Body of pancreas (tissue), 4 donors: ENCODE measurements around the gene WFIKKN2. TPM values are rescaled to one million over a fixed set of nuclear protein-coding genes. Genes with fewer than 3 reads are reported as not detected.

Source experiments
- ATAC-seq: fragments of 150-250 bp; one replicate; pipeline ENCODE4 v1.9.1; 2016
- DNase-seq, 4 donors: peaks; one replicate each; pipeline ENCODE4 v3.0.0-alpha.2; 2019
- H3K27ac ChIP-seq, 4 donors: fragments of 200-600 bp; sonication (generic); 1 replicate in 3 of 4; 2 replicates in 1 of 4; pipeline versions ENCODE4 v1.5.1 to v1.6.1; 2016 to 2019; ENCODE audit warnings: mild to moderate bottlenecking in 1 of 4, mixed read lengths in 1 of 4, moderate library complexity in 1 of 4
- H3K27me3 ChIP-seq, 2 donors: fragments of 200-600 bp; sonication (generic); one replicate each; pipeline ENCODE4 v1.6.0; 2016; ENCODE audit warnings: mild to moderate bottlenecking in 1 of 2
- H3K36me3 ChIP-seq, 2 donors: fragments of 200-600 bp; sonication (generic); replicated peaks in 1 of 2; 2 replicates each; pipeline ENCODE4 v1.5.1; 2016; ENCODE audit warnings: low read depth in 2 of 2; ENCODE audit not compliant: insufficient read depth in 1 of 2
- H3K4me1 ChIP-seq: fragments of 200-600 bp; sonication (generic); one replicate; pipeline ENCODE4 v1.6.0; 2016
- H3K4me3 ChIP-seq, 2 donors: fragments of 200-600 bp; sonication (generic); 1 replicate in 1 of 2; 2 replicates in 1 of 2; pipeline ENCODE4 v1.5.1; 2016 to 2019
- H3K9me3 ChIP-seq, 3 donors: fragments of 200-600 bp; sonication (generic); 1 replicate in 2 of 3; 2 replicates in 1 of 3; pipeline ENCODE4 v1.5.1; 2016
- CTCF ChIP-seq, 7 experiments: fragments of 450-650 bp in 4 of 7; fragments of 200-600 bp in 3 of 7; sonication (generic) in 3 of 7; IDR thresholded peaks; one replicate each; pipeline ENCODE4 v1.5.1; 2016 to 2019; ENCODE audit warnings: antibody characterized with exemption in 7 of 7
- POLR2A ChIP-seq, 3 donors: fragments of 450-650 bp; IDR thresholded peaks; one replicate each; pipeline ENCODE4 v1.6.1; 2016; ENCODE audit warnings: antibody characterized with exemption in 3 of 3, mild to moderate bottlenecking in 2 of 3
- WGBS, 2 donors: methylation state at CpG; one replicate each; pipeline ENCODE4 v1.1.5; 2017; 5-methylcytosine and 5-hydroxymethylcytosine counted together
- intact Hi-C: fragments of 100-400 bp; cut with DNase I; formaldehyde crosslinking; loops from one replicate; pipeline ENCODE4 v1.15.1; 2023
- total RNA-seq, 2 donors: library from RNA; depleted of rRNA; stranded (reverse); fragments of >200 nt; gene quantifications; one replicate each; pipeline ENCODE4 v1.1.0, GENCODE V29; 2016

WFIKKN2 gene
- total RNA-seq, 2 donors from 2014 or later, result 0.26 to 0.66 TPM

GRCh38 chr17:50807675-50808074 lies 27.7 kb upstream of the WFIKKN2 start:
- H3K27ac ChIP-seq, result no peak overlapping the region
- no peak for DNase-seq
- ATAC-seq, result no peak
- whole genome bisulfite sequencing, 2 donors, result 76 to 85% methylated on average over 5 of the region's 5 CpGs
- H3K4me1 ChIP-seq, result peaks cover 26% of the 10 kb centered on the region
- no peak overlapping the region for H3K4me3 ChIP-seq
- TF ChIP-seq POLR2A (IDR thresholded peaks at IDR 0.05) (no peak), CTCF (IDR thresholded peaks at IDR 0.05) (no peak)
- H3K27me3 ChIP-seq, result no peaks in the 10 kb centered on the region
- intact Hi-C loops, result no loop called here
- H3K9me3 ChIP-seq, result no peaks in the 10 kb centered on the region
- no peaks in the 10 kb centered on the region for H3K36me3 ChIP-seq

DNA sequence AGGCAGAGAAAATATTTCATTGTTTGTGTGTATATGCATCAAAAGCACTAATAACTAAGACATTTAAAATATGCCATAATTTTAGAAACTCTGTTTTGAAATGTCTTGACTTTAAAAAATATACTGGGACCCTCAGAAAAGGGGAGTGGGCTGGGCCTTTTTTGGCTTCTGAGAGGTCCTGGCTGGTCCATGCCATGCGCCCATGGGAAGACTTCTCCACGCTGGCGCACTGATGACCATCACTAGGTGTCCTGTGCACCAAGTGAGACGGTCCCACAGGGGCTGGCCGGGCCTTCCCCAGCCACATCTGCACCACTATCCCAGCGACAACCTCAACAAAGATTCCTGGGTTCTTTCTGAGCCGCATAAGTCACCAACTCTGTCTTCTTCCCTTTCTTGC lies 27.0 kb upstream of the WFIKKN2 start:
- Histone ChIP-seq H3K27ac (no peak overlapping the region), H3K4me1 (peaks cover 26% of the 10 kb centered on the region), H3K9me3 (no peaks in the 10 kb centered on the region), H3K27me3 (no peaks in the 10 kb centered on the region), H3K4me3 (no peak overlapping the region), H3K36me3 (no peaks in the 10 kb centered on the region)
- TF ChIP-seq CTCF (IDR thresholded peaks at IDR 0.05) (no peak), POLR2A (IDR thresholded peaks at IDR 0.05) (no peak)
- ATAC-seq (no peak), DNase-seq (no peak)
- intact Hi-C loops, result no loop called here
- 96 to 97% methylated on average over 7 of the region's 7 CpGs for WGBS, 2 donors

- no peak for DNase-seq
- TF ChIP-seq CTCF (IDR thresholded peaks at IDR 0.05) (no peak), POLR2A (IDR thresholded peaks at IDR 0.05) (no peak)
- ATAC-seq, result no peak
These were observed 26.5 kb upstream of the WFIKKN2 start for GRCh38 chr17:50808888-50809287.

GRCh38 chr17:50813583-50813982 lies 21.8 kb upstream of the WFIKKN2 start:
- Histone ChIP-seq H3K27me3 (no peaks in the 10 kb centered on the region), H3K27ac (no peak overlapping the region), H3K4me3 (no peak overlapping the region), H3K4me1 (peaks cover 15% of the 10 kb centered on the region), H3K36me3 (no peaks in the 10 kb centered on the region), H3K9me3 (no peaks in the 10 kb centered on the region)
- DNase-seq (no peak), ATAC-seq (no peak)
- TF ChIP-seq POLR2A (IDR thresholded peaks at IDR 0.05) (no peak), CTCF (IDR thresholded peaks at IDR 0.05) (no peak)
- intact Hi-C loops, result no loop called here

More at GRCh38 chr17:50808888-50809287, 26.5 kb upstream of the WFIKKN2 start:
- no peaks in the 10 kb centered on the region for H3K36me3 ChIP-seq
- no peak overlapping the region for H3K4me3 ChIP-seq
- H3K27me3 ChIP-seq, result no peaks in the 10 kb centered on the region
- 36 to 42% methylated on average over 3 of the region's 3 CpGs for WGBS, 2 donors
- intact Hi-C loops, result no loop called here
- peaks cover 26% of the 10 kb centered on the region for H3K4me1 ChIP-seq
- H3K27ac ChIP-seq, result no peak overlapping the region
- H3K9me3 ChIP-seq, result no peaks in the 10 kb centered on the region

GRCh38 chr17:50815400-50815799 lies 20.0 kb upstream of the WFIKKN2 start:
- no peak overlapping the region for H3K27ac ChIP-seq
- DNase-seq (no peak), ATAC-seq (no peak)
- intact Hi-C loops, result no loop called here
- no peaks in the 10 kb centered on the region for H3K27me3 ChIP-seq
- H3K9me3 ChIP-seq, result no peaks in the 10 kb centered on the region
- TF ChIP-seq CTCF (IDR thresholded peaks at IDR 0.05) (no peak), POLR2A (IDR thresholded peaks at IDR 0.05) (no peak)
- H3K36me3 ChIP-seq, result no peaks in the 10 kb centered on the region
- H3K4me3 ChIP-seq, result no peak overlapping the region
- peaks cover 11% of the 10 kb centered on the region for H3K4me1 ChIP-seq
- 65 to 82% methylated on average over 3 of the region's 3 CpGs for WGBS, 2 donors
